ENCODE data around the gene ANKS1A.

Gene ANKS1A

DNA sequence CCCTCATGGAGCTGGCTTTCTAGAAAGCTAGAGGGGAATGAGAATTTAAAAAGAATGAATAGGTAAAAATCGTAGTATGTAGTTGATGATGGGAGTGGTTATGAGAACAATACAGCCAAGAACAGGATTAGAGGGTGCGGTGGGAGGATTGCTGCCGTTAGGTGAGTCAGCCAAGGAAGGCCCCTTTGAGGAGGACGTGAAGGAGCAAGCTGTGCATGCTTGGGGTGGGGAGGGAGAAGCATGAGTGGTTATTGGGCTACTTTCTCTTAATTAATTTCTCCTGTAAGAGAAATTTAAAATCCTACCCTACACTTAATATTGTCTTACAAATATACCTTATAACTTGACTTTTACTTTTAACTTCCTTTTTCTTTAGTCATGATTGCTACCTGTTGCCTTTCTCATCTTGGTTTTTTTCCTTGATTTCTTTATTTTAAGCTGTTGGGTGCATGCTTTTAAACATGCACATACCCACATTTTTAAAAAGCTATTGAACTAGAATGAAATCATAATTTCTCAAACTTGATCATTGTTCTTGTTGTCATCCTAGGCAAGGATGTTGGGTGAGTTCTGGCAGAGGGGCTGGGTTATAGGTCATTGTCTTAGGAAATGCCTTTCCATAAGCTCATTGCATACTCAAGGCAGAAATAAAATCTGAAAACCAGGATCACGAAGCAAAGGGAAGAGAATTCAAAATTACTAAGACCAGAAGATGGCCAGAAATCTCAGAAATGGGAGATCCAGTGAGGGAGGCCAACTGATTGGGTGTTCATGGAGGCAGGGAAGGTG is 137.6 kb downstream of the ANKS1A start:
- DNase-seq: no peak

DNA sequence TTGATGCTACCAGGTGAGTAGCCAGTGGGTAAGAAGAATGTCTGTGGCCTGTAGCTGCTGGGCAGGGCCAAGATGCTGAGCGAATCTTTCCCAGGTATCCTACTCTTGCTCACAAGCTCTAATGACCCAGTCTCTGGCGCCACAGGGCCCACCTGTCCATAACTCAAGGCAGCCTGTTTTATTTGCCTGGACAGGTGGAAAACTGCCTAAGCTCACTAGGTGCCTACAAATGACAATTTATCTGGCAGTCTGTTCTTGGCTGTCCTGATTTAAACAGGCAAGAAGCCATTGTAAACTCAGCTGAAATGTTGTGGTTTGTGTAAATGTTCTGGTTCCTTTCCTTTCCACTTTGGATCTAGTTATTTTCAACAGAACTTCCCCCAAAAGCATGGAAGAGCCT is 138.8 kb downstream of the ANKS1A start:
- DNase-seq: no peak

DNA sequence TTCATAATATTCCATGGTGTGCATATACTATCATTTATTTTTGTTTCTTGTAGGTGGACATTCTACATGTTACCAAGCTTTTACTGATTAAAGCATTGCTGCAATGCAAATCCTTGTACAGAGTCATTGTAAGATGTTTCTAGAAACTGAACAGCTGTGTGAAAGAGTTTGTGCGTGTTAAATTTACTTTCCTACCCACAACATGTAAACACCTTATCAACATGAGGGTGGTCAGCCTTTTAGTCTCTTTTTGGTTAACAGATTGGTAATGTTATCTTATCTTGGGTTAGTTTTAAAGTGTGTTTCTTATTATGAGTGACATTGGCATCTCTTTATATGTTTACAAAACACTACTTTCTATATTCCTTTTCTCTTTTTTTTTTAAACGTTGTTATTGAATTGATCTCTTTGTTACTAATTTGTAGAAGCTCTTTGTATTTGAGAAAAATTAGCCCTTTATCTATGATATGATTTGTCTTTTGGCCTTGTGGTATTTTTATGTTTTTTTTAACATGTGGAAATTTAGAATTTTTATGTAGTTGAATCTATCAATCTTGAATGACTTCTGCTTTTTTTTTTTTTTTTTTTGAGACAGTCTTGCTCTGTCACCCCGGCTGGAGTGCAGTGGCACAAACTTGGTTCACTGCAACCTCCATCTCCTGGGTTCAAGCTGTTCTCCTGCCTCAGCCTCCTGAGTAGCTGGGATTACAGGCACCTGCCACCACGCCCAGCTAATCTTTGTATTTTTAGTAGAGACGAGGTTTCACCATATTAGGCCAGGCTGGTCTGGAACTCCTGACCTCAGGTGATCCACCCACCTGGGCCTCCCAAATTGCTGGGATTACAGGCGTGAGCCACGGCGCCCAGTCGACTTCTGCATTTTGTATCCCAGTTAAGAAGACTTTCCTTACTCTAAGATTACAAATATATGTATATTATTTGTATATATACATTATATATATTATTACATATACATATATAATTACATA is 140.0 kb downstream of the ANKS1A start:
- no peak for DNase-seq

DNA sequence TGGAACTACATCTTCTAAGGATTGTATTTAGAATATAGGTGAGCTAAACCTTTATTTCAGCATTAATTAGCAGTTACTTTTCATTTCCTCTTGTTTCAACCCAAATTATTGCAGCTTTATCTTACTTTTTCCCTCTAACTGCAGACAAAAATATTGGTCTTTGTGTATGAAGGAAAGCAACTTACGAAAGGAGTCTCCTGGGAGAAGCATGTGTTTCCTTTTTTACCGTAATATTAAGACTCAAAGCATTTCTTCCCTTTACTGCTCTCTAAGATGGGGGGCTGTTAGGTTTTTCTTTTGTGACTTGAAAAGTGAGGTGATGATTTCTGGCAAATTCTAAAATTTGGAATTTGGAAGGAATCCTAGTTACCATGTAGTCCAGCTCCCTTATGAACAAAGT is 141.0 kb downstream of the ANKS1A start:
- DNase-seq: no peak

DNA sequence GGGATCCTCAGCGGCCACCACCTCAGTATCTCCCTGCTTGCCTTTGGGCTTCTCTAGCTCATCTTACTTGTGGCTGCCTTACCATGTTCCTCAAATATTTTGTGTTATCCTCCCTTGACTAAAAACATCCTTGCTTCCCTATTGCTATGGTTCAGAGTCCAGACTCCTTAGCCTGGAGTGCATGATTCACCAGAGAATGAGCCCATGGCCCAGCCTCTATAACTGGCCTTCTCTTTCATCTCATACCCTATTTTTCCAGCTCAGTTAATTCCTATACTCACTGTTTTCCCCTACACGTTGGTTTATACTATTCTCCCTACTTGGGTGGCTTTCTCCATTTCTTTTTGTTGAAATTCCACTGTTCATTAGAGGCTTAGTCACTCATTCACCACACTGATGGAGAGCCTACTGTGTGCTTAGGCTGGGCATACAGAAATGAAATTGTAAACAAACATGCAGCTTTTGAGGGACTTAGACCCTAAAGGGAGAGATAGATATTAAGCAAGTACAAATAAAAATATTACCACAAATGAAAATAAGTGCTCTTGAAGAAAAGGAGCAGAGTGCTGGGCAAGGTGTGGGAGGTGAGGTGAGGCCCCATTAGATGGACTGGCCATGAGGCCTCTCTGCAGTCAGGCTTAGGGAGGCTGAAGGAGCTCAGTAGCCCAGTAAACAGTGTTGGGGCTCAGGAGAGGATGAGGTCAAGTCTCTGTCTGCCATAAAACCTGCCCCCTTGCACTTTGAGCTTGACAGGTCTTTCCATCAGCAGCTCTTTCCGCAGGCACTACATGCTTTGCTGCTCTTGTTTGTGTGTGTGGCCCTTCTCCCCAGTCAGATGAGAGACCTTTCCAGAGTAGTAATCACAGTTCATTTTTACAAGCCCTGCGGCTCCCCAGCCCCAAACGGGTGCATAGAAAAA is 142.8 kb downstream of the ANKS1A start:
- no peak for DNase-seq

DNA sequence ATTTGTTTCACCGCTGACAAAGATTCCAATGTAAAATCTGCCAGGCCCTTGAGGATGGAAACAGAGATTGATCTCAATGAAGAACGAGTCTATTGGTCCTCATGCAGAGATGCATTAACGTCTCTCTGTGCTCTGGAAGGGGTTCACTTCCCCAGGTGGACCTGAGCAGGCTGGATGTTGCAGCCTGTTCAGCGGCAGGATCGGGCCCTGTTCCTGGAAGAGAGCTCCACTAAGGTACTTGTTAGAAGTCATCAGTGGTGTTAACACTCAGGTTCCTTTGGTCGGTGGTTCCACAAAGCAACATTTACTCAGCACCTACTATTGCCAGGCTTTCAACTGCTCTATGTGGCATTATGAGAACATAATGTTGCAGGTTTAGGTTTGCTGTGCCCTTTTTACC is 144.6 kb downstream of the ANKS1A start:
- DNase-seq: no peak

DNA sequence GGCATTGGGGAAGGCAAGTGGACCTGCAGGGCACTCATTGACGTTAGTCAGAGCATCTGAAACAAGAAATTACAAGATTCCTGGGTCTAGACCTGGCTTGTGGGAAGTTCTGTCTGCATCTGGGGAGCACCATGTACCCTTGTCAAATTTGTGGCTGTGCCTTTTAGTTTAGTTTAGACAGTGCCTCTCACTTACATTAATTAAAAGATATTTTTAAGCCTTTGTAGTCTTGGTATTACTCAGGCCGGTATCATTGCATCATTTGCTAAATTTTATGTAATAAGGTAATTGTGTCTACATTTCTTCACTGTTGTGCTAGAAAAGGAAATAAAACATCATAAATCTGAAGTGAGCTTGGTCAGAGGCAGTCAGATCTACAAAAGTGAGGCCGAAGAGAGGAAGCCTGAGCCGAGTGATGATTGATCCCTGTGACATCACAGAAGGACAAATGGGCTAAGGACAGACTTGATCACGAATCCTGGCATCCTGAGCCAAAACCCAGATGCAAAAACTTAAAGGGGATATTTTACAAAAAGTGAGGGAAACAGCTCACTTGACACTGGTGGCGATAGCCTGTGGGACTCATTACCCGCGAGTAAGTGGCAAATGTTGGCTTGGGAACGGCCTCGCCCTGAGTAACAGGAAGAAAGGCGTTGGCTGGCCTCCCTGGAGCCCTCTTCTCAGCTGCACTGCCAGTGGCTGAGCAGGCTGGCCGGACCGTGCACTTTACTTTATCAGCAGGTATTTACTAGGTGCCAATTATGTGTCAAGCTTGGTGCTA is 145.5 kb downstream of the ANKS1A start:
- DNase-seq: no peak

DNA sequence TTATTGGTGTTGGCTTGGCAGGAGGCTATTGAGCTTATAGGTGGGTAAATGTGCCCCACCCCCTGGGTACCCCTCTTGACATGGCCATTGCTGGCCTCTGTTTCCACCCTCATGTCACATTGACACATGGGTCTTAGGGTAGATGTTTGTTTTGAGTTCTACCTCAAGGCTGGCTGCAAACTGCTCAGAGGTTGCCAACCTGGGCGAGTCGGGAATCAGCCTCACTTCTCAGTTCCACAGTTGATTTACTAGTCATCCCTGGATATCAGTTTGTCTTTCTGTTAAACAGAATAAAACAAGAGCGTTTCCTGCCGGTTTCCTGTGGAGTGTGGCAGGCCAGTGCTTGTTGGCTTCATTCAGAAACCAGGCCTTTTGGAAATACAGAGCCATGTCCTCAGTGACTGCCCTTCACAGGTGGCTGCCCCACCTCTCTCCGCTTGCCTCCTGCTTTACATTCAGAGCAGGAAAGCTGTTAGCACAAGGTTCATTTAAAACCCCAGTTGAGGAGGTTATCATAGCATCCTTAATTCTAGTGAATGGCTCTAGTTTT is 146.5 kb downstream of the ANKS1A start:
- DNase-seq: no peak

DNA sequence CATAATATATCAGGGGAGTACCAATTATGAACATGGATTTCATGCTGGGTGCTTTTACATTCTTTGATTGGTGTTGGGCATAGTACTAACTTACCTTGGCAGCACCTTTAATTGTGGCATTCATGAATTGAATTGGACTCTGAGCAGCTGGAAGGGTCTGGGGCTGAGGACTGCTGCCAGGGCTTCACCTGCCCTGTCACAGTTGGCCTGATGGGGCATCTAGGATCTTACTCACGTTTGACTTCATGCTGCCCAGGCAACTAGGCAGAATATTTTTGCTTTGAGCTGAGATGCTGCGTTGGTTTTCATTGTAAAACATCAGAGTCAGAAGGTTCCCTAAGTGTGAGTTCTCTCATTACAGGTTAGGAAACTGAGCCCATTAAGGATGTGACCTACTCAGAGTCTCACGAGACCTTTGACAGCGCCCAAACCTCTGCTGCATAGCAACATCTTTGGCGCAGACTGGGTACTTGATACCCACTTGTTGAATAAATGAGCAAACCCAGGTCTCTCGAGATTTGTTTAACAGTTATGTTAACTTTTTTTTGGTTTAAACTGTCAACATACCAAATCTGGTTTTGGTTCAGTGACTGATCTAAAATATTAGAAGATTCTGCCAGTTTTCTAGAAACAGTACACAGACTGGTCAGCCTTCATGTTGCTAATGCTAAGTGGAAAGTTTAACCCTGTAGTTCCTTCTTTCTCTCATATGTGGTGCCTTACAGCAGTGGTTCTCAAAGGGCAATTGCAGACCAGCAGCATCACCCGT is 147.2 kb downstream of the ANKS1A start:
- no peak for DNase-seq

DNA sequence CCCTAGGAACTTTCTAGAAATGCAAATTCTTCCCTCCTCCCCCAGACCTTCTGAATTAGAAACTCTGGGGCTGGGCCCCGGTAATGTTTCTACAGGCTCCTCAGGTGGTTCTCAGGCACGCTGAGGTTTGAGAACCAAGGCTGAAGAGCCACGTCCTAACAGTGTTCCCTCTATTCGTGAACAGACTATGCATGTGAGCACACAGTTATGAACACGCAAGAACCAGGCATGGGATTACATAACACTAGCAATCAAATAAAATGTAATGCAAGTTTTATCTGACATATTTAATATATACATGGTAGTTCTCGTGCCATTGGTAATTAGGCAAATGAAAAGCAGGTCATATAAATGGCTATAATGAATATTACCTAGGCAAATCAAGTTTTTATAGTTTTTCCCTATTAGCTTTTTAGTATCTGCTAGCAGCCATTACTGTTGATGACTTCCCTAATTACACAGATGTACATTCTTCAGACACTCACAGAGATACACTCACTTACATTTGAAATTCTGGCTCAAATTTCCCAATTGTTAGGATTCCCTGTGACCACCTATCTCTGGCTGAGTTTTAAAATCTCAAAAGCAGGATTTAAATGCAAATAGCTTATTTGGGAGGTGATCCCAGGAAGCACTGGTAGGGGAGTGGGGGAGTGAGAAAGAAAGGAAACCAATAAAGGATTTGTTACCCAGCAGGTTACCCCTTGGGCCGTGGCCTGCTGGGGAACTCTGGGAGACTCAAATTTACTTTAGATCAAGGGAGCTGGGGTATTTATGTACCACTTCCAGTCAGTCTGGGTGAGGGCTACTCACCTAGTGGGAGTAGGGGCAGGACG is 148.0 kb downstream of the ANKS1A start:
- no peak for DNase-seq

DNA sequence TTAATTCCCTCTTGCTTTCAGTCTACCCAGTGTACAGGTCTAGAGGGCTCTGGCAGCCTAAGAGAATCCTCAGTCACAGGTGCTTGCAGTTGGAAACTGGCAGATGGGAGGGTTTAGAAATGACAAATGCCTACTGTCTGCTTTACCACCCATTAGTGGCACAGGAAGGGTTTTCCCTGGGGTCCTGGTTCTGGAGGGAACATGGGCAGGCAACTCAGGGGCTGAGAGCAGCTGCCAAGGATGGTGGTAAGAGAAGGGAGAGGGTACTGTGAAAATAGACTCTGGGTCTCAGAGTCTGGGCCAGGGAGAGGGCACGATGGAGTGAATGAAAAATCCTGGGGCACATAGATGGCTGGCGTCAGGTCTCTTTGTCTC is 148.6 kb downstream of the ANKS1A start:
- DNase-seq: no peak

DNA sequence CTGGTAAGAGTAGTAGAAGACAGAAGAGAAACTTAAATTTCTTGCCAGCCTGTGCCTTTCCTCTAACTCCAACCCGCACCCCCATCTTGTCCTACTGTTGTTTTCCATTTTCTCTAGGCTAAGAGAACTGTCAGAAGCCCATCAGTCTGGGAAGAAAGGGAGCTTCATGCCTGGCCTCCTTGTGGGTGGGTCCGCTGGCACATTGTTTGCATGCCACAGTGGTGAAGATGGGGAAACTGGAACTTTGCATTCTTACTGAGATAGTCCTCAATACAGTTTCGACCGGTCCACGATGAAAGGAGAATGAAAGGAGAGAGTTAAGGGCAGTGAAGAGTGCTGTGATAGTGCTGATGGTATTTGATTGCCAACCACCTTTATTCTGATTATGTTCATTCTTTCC is 149.0 kb downstream of the ANKS1A start:
- DNase-seq: no peak

DNA sequence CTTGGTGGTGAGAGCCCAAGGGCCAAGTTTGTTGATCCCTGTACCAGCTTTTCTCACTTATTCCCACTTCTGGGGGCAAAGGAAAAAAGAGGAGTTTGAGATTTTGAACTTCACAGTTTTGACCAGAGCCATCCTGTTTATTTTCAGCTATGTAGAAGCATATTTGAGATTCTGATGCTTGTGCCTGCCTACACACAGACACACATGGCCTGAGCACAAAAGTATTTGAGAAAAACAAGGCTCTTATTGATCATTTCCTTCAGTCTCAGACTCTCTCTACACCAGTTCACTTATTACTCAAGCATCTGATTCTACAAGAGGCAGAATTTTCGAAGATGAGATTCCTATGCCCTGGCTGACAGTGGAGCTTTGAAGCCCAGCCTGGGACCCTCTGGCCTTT is 151.3 kb downstream of the ANKS1A start:
- DNase-seq: no peak

DNA sequence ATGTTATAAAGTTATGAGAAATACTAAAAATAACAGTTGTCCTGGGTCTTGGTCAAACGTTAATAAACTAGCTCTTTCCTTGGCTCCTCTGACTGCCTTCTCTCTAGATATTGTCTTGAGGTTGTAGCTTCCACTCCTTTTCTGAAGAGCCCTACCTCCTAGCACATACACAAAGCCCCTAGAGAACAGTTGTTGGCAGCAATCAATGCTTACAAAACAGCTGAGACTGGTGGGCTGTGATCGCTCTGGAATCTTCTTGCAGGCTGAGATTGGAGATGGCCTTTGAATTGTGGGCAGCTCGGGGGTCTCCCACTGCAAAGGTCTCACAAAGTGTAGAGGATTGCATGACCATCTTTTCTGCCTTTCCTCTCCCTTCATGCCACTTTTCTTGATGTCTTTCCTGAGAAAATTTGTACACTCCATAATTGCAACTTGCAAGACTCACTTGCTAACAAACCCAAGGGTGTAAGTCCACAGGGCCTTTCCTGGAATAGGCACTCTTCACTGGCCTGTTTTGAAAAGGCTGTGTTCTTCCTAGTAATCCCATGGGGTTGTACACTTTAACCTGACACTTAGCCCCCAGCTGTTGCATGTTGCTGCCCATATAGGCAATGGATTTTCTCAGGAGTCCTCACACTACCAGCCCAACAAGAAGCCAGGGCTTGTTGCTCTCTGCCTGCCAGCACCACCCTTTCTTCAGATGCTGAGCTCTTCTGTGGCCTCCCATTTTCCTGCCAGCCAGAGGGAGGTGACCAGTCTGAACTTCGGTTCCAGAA is 152.2 kb downstream of the ANKS1A start:
- DNase-seq: no peak

DNA sequence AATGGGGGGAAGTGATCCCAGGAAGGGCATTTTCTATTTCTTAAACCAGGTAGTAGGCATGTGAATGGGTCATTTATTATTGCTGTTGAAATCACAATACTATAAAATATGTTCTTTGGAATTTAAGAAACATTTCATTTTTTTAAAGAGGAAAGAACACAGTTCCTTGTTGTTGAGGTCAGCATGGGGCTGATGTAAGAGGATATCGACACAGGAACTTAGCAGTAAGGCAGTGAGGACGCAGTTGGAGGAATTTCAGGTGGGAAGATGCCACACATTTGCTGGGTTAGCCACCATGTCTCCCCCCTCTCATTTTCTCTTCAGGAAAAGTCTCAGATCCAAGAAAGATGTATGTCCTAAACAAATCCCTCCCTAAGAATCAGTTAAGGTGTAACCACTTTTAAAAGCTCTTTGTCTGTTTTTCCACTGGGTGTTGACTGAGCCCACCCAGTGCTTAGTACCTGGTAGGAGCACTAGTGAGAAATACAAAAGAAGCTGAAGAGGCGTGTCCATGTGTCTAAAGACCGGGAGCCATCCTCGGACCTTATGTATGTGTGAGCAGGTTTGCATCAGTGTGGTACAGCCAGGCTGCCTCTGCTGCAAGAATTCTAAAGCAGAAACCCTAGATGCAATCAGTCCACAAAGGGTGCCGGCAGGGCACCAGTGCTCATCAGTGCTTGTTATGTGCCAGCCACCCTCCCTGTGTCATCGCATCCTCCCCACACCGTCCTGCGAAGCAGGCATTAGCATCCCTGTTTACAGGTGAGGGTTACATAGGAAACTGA is 153.2 kb downstream of the ANKS1A start:
- no peak for DNase-seq

DNA sequence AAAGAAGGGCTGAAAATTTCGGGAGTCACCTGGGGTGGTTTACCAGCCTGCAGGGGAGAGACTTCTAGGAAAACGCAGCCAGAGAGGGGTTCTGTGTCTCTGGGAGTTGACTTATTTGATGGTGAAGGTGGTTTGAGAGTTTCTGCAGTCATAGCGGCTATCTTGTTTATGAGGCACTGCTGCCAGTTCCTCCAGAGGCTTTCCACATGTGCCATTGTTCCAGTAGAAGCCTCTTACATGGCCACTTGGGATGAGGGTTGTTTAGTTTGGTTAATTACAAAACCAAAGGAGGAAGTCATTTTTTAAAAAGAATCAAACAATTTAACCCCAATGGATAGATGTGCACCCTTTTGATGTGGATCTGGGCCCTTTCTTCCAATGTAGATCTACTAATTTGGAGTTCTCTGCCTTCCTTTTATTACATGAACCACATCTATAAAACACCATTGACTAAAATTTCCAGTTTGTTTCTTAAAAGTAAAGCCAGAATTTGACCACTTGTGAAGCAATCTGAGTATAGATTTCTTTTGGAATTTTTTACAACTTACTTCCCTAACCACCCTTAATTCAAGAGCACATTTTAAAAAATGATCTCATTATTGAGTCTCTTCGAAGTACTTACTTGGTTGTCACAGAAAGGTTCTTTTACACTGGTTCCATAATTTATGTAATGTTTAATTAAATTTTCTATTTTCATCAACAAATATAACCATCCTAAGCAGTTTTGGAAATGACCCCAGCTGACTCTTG is 154.5 kb downstream of the ANKS1A start:
- DNase-seq: no peak

DNA sequence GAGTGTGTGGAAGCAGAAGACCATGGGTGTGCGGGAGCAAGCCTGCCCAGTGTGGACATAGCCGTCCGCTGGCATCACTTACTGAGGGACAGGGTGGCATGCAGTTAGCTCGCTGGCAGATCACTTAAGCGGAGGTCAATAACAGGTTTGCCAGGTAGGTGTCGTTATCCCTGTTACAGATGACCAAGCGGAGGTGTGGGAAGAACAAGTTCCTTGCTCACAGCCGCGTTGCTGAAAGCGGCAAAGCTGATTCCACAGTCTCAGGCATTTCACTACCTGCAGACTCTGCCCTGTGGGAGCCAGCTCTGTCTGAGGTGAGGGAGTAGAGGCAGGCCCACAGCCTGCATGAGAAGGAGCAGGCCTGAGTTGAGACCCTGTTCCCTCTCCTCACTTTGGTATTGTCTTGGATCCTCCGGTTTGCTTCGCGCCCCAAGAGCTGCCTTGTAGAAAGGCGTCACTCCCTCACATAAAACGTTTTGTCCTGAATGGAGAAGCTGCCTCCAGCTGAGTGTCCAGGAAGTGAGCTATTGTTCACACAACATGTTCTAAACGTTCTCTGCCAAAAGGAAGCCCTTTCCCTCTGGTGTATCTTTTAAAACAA is 155.2 kb downstream of the ANKS1A start:
- DNase-seq: no peak

Data from activated CD4-positive, alpha-beta T cell treated with anti-CD3 and anti-CD28 coated beads, Interleukin-10, Interleukin-2, amounts not matched to agents 100 ng/mL and 50 ng/mL, durations not matched to agents 16 hours and 8 hours (primary cell).